Osteocyte (in vitro differentiated cells): ENCODE results near the gene ZFHX3. TPM values are rescaled to one million over a fixed set of nuclear protein-coding genes. Genes with fewer than 3 reads are reported as not detected.

ENCODE experiments used
- DNase-seq: peaks from one replicate; pipeline ENCODE4 v3.0.0; 2021; ENCODE audit warnings: mixed read lengths; ENCODE audit not compliant: unreplicated experiment; ENCODE audit errors: extremely low spot score
- H3K27ac Mint-ChIP-seq: one replicate; pipeline ENCODE4 v1.8.0; 2021; ENCODE audit warnings: mild to moderate bottlenecking, mixed read lengths; ENCODE audit not compliant: unreplicated experiment
- H3K27me3 Mint-ChIP-seq: one replicate; pipeline ENCODE4 v1.8.0; 2021; ENCODE audit warnings: mixed read lengths; ENCODE audit not compliant: unreplicated experiment
- H3K36me3 Mint-ChIP-seq: one replicate; pipeline ENCODE4 v1.8.0; 2021; ENCODE audit warnings: mixed read lengths; ENCODE audit not compliant: unreplicated experiment
- H3K4me1 Mint-ChIP-seq: one replicate; pipeline ENCODE4 v1.8.0; 2021; ENCODE audit warnings: mixed read lengths; ENCODE audit not compliant: unreplicated experiment
- H3K4me3 Mint-ChIP-seq: one replicate; pipeline ENCODE4 v1.8.0; 2021; ENCODE audit warnings: mild to moderate bottlenecking, moderate library complexity, mixed read lengths; ENCODE audit not compliant: unreplicated experiment
- H3K9me3 Mint-ChIP-seq: one replicate; pipeline ENCODE4 v1.8.0; 2021; ENCODE audit warnings: mixed read lengths; ENCODE audit not compliant: unreplicated experiment
- total RNA-seq: library from RNA; stranded (reverse); gene quantifications from 2 replicates; pipeline ENCODE4 v1.2.1, GENCODE V29; 2021
- TF ChIP-seq, protein P1 (sequence below): fragments of 200-600 bp; sonication (generic); IDR thresholded peaks from 2 replicates; pipeline ENCODE4 v1.5.0; 2021; ENCODE audit warnings: antibody characterized with exemption, mild to moderate bottlenecking, moderate library complexity

The ZFHX3 gene
- total RNA-seq, 1 donor from 2014 or later: 89.1 TPM

DNA sequence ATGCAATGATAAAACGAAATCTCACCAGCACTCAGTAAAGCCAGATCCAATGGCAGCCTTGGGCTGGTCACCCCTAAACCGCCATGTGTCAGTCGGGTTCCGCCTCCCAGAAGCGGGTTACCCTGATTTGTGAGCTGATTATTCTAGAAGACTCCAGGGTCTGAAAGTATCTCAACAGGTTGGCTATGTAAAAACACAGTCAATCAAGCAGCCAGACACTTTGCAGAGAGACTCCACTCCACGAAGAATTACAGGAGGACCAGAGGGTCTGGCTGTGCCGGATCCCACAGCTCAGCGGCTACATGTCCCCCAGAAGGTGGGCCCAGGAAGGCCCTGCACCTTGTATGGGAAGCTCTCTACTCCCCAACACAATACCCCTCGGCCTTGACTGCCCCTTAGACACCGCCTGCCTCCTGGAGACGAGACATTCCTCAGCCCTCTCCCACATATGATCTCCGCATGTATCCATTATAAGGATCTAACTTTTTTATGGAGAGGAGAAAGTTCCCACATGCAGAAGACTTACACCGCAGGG, 23.3 kb downstream of the ZFHX3 start:
- Mint-ChIP-seq H3K36me3 (peaks cover 5% of the 10 kb centered on the region), H3K27me3 (no peaks in the 10 kb centered on the region), H3K9me3 (no peaks in the 10 kb centered on the region), H3K4me3 (no peak overlapping the region), H3K27ac (peak overlapping the region; percentile 73), H3K4me1 (peaks cover 89% of the 10 kb centered on the region)
- TF ChIP-seq, protein P1, sequence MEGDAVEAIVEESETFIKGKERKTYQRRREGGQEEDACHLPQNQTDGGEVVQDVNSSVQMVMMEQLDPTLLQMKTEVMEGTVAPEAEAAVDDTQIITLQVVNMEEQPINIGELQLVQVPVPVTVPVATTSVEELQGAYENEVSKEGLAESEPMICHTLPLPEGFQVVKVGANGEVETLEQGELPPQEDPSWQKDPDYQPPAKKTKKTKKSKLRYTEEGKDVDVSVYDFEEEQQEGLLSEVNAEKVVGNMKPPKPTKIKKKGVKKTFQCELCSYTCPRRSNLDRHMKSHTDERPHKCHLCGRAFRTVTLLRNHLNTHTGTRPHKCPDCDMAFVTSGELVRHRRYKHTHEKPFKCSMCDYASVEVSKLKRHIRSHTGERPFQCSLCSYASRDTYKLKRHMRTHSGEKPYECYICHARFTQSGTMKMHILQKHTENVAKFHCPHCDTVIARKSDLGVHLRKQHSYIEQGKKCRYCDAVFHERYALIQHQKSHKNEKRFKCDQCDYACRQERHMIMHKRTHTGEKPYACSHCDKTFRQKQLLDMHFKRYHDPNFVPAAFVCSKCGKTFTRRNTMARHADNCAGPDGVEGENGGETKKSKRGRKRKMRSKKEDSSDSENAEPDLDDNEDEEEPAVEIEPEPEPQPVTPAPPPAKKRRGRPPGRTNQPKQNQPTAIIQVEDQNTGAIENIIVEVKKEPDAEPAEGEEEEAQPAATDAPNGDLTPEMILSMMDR: no peak
- no peak for DNase-seq

DNA sequence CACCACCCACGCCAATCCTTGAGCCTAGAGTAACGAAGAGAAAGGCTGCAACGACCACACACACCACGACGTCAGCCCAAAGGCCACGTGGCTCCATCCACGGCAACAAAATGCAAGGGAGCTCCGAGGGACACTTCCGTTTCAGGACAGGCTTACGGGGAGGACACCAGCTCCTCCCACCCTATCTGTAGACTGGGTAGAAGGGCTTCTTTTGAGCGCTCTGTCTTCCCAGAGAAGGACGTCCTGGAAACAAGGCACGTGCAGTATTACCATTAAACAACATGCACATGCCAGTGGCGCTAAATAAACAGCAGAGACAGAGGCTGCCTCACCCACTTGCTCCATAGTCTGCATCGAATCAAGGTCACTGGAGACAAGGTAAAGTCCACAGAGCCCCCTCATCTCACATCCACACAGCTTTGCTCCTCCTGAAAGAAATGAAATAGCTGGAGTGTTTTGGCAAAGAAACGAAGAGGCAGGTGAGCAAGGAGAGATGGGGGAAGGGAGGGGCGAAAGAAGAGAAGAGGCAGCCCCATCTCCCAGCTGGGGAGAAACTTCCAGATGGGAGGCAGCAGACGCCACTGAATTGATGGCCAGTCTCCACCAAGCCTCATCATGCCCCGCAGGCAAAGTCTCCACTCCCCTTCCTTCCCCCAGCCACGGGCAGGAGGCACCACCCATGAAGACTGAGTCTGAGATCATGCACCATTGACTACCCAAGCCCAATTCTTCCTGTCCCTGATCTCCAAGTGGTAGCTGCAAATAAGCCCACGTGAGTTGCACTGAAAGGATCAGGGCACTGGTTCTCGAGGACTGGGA, 24.0 kb downstream of the ZFHX3 start:
- peak overlapping the region; percentile 73 for H3K27ac Mint-ChIP-seq
- no peaks in the 10 kb centered on the region for H3K27me3 Mint-ChIP-seq

DNA sequence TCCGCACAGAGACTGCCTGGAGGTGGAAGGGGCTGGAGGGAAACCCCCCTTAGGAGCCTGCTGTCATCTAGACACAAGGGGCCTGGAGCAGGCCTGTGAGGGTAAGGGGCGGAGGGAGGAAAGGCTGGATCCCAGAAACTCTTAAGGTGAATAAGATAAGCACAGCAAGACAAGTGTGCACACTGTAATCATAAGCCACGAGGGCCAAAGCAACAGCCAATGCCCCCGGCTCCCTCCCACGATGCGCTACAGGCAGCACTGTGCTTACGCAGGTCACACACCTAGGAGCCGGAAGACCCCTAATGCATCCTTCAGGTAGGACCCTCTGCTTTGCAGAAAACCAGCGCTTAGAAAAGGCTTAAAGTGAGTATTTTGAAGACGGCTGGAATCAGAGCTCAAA, 24.6 kb downstream of the ZFHX3 start:
- no peaks in the 10 kb centered on the region for H3K9me3 Mint-ChIP-seq
- DNase-seq: no peak
- H3K36me3 Mint-ChIP-seq: peaks cover 2% of the 10 kb centered on the region
- no peak overlapping the region for H3K4me3 Mint-ChIP-seq
- TF ChIP-seq, protein P1: no peak
- H3K4me1 Mint-ChIP-seq: peaks cover 90% of the 10 kb centered on the region
- no peaks in the 10 kb centered on the region for H3K27me3 Mint-ChIP-seq
- no peak overlapping the region for H3K27ac Mint-ChIP-seq

More for the DNA sequence above, 24.0 kb downstream of the ZFHX3 start:
- TF ChIP-seq, protein P1: no peak
- Mint-ChIP-seq H3K36me3 (peaks cover 2% of the 10 kb centered on the region), H3K4me3 (no peak overlapping the region), H3K4me1 (peaks cover 90% of the 10 kb centered on the region), H3K9me3 (no peaks in the 10 kb centered on the region)
- DNase-seq: no peak

DNA sequence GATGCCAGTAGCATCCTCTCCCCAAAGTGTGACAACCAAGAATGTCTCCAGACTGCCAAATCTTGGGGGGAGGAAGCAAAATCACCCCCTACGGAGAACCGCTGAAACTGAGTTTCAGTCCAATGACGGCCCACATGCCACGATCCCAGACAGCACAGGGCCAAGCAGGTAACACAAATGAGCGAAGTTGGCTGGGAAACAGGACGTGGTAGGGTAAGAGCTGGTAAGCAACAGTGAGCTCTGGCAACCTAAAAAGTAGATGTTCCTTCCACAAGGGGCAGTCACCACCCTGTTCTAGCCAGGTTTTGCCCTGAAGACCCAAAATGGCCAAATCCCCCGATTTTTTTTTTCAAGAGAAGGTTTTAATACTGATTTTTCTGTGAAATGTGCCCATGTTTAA, 25.4 kb downstream of the ZFHX3 start:
- Mint-ChIP-seq H3K27ac (peak overlapping the region; percentile 95), H3K9me3 (no peaks in the 10 kb centered on the region), H3K36me3 (peaks cover 2% of the 10 kb centered on the region), H3K4me3 (no peak overlapping the region), H3K27me3 (no peaks in the 10 kb centered on the region), H3K4me1 (peaks cover 87% of the 10 kb centered on the region)
- DNase-seq: no peak
- TF ChIP-seq, protein P1: no peak

DNA sequence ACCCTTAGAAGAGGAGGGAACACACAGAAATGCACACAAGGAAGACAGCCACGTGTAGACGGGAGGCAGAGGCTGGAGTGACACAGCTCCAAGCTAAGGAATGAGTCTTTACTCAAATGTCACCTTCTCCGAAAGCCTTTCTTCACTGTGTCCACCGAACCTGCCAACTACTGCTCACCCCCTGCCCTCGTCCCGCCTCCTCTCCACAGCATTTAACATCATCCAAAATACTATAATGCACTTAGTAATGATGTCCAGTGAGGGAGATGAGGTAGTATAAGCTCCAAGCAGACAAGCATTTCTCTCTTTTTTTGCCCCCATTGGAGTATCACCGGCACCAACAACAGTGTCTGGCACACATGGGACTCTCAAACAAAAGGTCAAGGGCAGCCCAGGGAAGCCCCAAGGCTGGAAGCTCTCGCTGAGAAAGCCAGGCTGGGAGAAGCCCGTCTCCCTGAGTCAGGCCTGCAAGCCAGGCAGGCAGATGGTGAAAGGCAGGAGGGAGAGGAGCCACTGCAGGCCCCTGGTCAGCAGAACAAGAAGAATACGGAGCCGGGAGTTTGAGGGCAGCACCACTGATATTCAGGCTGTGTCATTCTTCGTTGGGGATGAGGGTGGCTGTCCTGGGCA, 25.9 kb downstream of the ZFHX3 start:
- Mint-ChIP-seq H3K27ac (peak overlapping the region; percentile 95), H3K36me3 (peaks cover 2% of the 10 kb centered on the region), H3K4me3 (no peak overlapping the region), H3K4me1 (peaks cover 87% of the 10 kb centered on the region), H3K27me3 (no peaks in the 10 kb centered on the region), H3K9me3 (no peaks in the 10 kb centered on the region)
- TF ChIP-seq, protein P1: no peak
- no peak for DNase-seq
